Calu3 (cell line): ENCODE data around the gene LPCAT2. TPM values are rescaled to one million over a fixed set of nuclear protein-coding genes. Genes with fewer than 3 reads are reported as not detected.

ENCODE experiments used
- BruUV-seq: library from RNA; stranded (reverse); fragments of 400-500 nt; replicated peaks from 2 replicates; lab custom pipeline; 2021; lab: Mats Ljungman, UMichigan
- CTCF ChIA-PET: fragments of 300-600 bp; sonication (Branson Sonifier 250); formaldehyde crosslinking; loops from one replicate; lab custom pipeline; 2022; ENCODE audit warnings: antibody characterized with exemption; lab: Charles Lee
- DNase-seq: peaks from one replicate; pipeline ENCODE4 v3.0.0; 2022
- H3K27ac Mint-ChIP-seq: one replicate; pipeline ENCODE4 v1.8.0; 2022; ENCODE audit warnings: mixed read lengths; ENCODE audit not compliant: unreplicated experiment
- H3K27me3 Mint-ChIP-seq: one replicate; pipeline ENCODE4 v1.8.0; 2022; ENCODE audit warnings: mixed read lengths; ENCODE audit not compliant: unreplicated experiment
- H3K36me3 Mint-ChIP-seq: one replicate; pipeline ENCODE4 v1.8.0; 2022; ENCODE audit warnings: mild to moderate bottlenecking, moderate library complexity, mixed read lengths; ENCODE audit not compliant: insufficient read depth, unreplicated experiment
- H3K4me1 Mint-ChIP-seq: one replicate; pipeline ENCODE4 v1.8.0; 2022; ENCODE audit warnings: mild to moderate bottlenecking, low read depth, mixed read lengths; ENCODE audit not compliant: unreplicated experiment
- H3K4me3 Mint-ChIP-seq: one replicate; pipeline ENCODE4 v1.8.0; 2022; ENCODE audit warnings: mild to moderate bottlenecking, low read depth, moderate library complexity, mixed read lengths; ENCODE audit not compliant: unreplicated experiment
- H3K9me3 Mint-ChIP-seq: one replicate; pipeline ENCODE4 v1.8.0; 2022; ENCODE audit warnings: low read depth, mixed read lengths; ENCODE audit not compliant: unreplicated experiment
- intact Hi-C: fragments of 100-400 bp; cut with micrococcal nuclease; formaldehyde crosslinking; loops from one replicate; pipeline ENCODE4 v1.10.0; 2022; ENCODE audit not compliant: unreplicated experiment
- total RNA-seq: library from RNA; stranded (reverse); gene quantifications from 2 replicates; pipeline ENCODE4 v1.2.3, GENCODE V29; 2022
- TF ChIP-seq, protein P1 (sequence below): fragments of 200-600 bp; IDR thresholded peaks from one replicate; pipeline ENCODE4 v1.8.0; 2022; ENCODE audit warnings: antibody characterized with exemption; ENCODE audit not compliant: unreplicated experiment

Gene LPCAT2
- total RNA-seq, 1 experiment from 2014 or later = 10.0 TPM

DNA sequence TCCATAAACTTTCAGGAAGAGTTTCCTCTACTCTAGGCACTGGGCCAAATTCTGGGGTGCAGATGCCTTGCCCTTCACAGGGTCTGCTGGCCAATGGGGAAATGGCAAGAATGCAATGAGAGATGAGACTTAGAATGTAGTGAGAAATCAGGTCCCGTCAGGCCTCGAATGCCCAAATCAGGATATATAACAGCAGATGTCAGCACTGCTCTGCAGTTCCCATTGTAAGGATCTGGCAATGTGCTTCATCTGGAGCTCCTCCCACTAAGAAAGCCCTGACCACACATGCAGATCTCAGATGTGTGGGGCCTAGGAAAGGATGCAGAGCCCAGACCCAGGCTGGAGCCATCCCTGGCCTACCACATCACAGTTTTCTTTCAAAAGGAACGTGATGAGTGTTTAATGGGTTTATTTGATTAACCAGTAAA lies 13.9 kb upstream of the LPCAT2 start:
- Mint-ChIP-seq H3K4me1 (peaks cover 7% of the 10 kb centered on the region), H3K4me3 (no peak overlapping the region), H3K27ac (no peak overlapping the region), H3K27me3 (peaks cover 22% of the 10 kb centered on the region), H3K36me3 (no peaks in the 10 kb centered on the region), H3K9me3 (no peaks in the 10 kb centered on the region)
- TF ChIP-seq, protein P1, sequence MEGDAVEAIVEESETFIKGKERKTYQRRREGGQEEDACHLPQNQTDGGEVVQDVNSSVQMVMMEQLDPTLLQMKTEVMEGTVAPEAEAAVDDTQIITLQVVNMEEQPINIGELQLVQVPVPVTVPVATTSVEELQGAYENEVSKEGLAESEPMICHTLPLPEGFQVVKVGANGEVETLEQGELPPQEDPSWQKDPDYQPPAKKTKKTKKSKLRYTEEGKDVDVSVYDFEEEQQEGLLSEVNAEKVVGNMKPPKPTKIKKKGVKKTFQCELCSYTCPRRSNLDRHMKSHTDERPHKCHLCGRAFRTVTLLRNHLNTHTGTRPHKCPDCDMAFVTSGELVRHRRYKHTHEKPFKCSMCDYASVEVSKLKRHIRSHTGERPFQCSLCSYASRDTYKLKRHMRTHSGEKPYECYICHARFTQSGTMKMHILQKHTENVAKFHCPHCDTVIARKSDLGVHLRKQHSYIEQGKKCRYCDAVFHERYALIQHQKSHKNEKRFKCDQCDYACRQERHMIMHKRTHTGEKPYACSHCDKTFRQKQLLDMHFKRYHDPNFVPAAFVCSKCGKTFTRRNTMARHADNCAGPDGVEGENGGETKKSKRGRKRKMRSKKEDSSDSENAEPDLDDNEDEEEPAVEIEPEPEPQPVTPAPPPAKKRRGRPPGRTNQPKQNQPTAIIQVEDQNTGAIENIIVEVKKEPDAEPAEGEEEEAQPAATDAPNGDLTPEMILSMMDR = no peak
- CTCF ChIA-PET = interaction anchor here (0.5 to 1.0 kb wide), 7 partner anchors 13 to 209 kb away, joined by 3 to 9 read pairs (median 4); no protein-coding TSS in a partner anchor
- intact Hi-C loops = loop anchor here (1.0 kb wide), 1 partner anchor 48 kb away; no protein-coding TSS in a partner anchor
- peak; percentile 24 for DNase-seq
- BruUV-seq = no TSS peak

DNA sequence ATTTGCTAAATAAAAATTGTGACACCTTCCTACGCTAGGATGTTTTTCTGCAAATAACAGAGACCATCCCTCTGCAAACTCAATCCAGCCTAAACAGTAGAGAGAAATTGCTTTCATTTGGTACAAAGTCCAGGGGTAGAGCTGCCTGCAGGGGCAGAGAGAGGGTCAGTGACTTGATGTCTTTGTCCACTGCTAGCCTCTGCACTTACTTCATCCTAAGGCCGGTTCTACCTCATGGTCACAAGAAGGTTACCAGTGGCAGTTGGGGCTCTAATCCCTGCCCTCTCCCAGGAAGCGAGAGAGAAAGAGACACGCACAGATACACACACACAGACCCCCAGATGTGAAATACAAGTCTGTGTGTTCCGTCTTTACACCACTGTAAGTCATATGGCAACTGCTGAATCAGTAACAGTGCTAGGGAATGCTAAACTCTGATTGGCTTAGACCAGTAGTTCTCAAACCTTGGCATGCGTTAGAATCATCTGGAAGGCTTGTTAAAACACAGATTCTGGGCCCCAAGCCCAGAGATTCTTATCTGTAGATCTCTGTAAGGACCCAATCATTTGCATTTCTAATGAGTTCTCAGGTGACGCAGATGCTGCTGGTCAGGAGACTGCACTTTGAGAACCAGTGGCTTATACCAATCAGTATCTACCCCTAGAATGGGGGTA lies 13.1 kb upstream of the LPCAT2 start:
- BruUV-seq = no TSS peak
- CTCF ChIA-PET = interaction anchor here (0.5 to 1.0 kb wide), 7 partner anchors 13 to 209 kb away, joined by 3 to 9 read pairs (median 4); no protein-coding TSS in a partner anchor
- intact Hi-C loops = loop anchor here (1.0 kb wide), 1 partner anchor 48 kb away; no protein-coding TSS in a partner anchor
- Mint-ChIP-seq H3K4me3 (no peak overlapping the region), H3K27me3 (peaks cover 15% of the 10 kb centered on the region), H3K27ac (no peak overlapping the region), H3K4me1 (peaks cover 15% of the 10 kb centered on the region), H3K36me3 (no peaks in the 10 kb centered on the region), H3K9me3 (no peaks in the 10 kb centered on the region)
- no peak for DNase-seq
- TF ChIP-seq, protein P1 = no peak

DNA sequence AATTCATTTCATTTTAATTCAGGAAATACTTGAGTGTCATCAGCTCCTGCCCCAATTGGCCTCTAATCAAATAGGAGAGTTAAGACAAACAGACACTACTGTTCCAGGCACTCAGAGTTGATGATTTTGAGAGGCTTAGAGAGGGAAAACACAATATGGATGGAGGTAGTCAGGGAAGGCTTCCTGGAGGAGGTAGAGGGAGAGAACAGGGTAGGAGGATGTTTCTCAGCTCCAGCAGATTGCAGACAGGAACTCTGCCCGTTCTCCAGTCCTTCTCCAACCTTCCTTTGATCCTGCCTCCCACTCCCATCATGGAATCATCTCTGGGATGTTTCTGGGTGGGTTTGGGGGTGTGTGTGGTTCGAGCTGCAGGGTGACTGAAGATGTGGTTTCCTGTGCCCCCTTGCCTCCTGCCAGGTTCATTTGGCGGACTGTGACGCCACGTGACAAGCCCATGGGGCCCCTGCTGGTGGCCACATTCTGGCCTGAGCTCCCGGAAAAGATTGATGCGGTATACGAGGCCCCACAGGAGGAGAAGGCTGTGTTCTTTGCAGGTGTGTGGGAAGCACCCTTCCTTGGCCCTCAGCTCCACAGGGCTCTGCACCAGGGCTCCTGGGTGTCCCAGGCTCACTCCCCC lies 12.2 kb upstream of the LPCAT2 start:
- DNase-seq = no peak
- Mint-ChIP-seq H3K9me3 (no peaks in the 10 kb centered on the region), H3K4me3 (no peak overlapping the region), H3K27me3 (peaks cover 6% of the 10 kb centered on the region), H3K36me3 (no peaks in the 10 kb centered on the region), H3K27ac (no peak overlapping the region), H3K4me1 (peaks cover 24% of the 10 kb centered on the region)
- CTCF ChIA-PET = no interaction called here
- TF ChIP-seq, protein P1 = no peak
- intact Hi-C loops = no loop called here
- no TSS peak for BruUV-seq

DNA sequence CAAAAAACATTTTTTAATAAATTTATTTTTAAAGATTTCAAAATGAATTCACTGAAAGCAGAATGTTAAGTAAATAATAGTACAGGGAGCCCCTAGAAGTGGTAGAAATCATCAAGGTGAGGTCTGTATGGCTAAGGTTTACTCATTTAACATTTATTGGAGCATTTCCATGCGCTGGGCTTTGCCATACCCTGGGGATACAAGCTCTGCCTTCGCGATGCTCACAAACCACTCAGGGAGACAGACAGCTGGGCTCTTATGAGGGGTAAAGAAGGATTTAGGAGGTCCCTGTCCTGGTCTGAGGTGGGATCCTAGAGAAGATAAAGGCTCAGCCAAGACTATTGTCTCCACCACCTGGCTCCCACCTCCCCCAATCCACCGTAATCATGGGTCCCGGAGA lies 11.3 kb upstream of the LPCAT2 start:
- Mint-ChIP-seq H3K27me3 (no peaks in the 10 kb centered on the region), H3K9me3 (no peaks in the 10 kb centered on the region), H3K27ac (no peak overlapping the region), H3K4me3 (no peak overlapping the region), H3K36me3 (no peaks in the 10 kb centered on the region), H3K4me1 (peaks cover 33% of the 10 kb centered on the region)
- intact Hi-C loops = no loop called here
- TF ChIP-seq, protein P1 = no peak
- DNase-seq = no peak
- BruUV-seq = no TSS peak
- CTCF ChIA-PET = no interaction called here
